GM19035 (cell line): Measurements from ENCODE around the gene MATK.
"Not testable (repeated sequence)": the region's sequence is repeated elsewhere in the genome, so short reads cannot be mapped to it uniquely, and the experiment has no call there.

Source experiments
- ATAC-seq: cut with Tn5 transposase; IDR thresholded peaks from one replicate; pipeline ENCODE4 v1.9.1; 2021; ENCODE audit not compliant: unreplicated experiment

MATK gene

GRCh38 chr19:3771906-3772455 lies 14.2 kb downstream of the MATK start, which contains the start of gene RAX2:
Gene RAX2, minus strand, starts transcription at chr19:3772228. Its CDS starts 486 bp downstream, at chr19:3771742.
- no peak for ATAC-seq

GRCh38 chr19:3771000-3771905 lies 14.9 kb downstream of the MATK start:
- no peak for ATAC-seq

- no peak for ATAC-seq
Measured at GRCh38 chr19:3770136-3770999, 15.8 kb downstream of the MATK start.

- no peak for ATAC-seq
Measured at GRCh38 chr19:3769494-3769893, 16.7 kb downstream of the MATK start.

- no peak for ATAC-seq
Measured at GRCh38 chr19:3768748-3769099, 17.5 kb downstream of the MATK start.

GRCh38 chr19:3768015-3768747 lies 18.0 kb downstream of the MATK start:
- no peak for ATAC-seq

- ATAC-seq = no peak
Measured at GRCh38 chr19:3767050-3767449, 19.1 kb downstream of the MATK start.

GRCh38 chr19:3766520-3766919 lies 19.7 kb downstream of the MATK start:
- no peak for ATAC-seq

GRCh38 chr19:3765757-3766156 lies 20.4 kb downstream of the MATK start:
- not testable (repeated sequence) for ATAC-seq

GRCh38 chr19:3765121-3765520 lies 21.1 kb downstream of the MATK start:
- no peak for ATAC-seq

- peak; percentile 74 for ATAC-seq
Measured at GRCh38 chr19:3762501-3763459, 23.4 kb downstream of the MATK start, which contains the start of gene MRPL54. Gene MRPL54, plus strand, starts transcription at chr19:3762682. Its CDS starts 19 bp downstream, at chr19:3762701.

GRCh38 chr19:3762130-3762473 lies 24.1 kb downstream of the MATK start:
- no peak for ATAC-seq

- ATAC-seq = peak; percentile 55
Measured at GRCh38 chr19:3761382-3762129, 24.6 kb downstream of the MATK start, which contains the start of gene APBA3. Gene APBA3, minus strand, starts transcription at chr19:3761692. Its CDS starts 1,428 bp downstream, at chr19:3760264.

GRCh38 chr19:3760871-3761361 lies 25.3 kb downstream of the MATK start:
- no peak for ATAC-seq

- ATAC-seq = no peak
Measured at GRCh38 chr19:3759482-3760254, 26.5 kb downstream of the MATK start.

GRCh38 chr19:3758297-3758696 lies 27.9 kb downstream of the MATK start:
- ATAC-seq = not testable (repeated sequence)

GRCh38 chr19:3757705-3758104 lies 28.5 kb downstream of the MATK start:
- not testable (repeated sequence) for ATAC-seq
